HEK293 (cell line): Measurements from ENCODE around the gene GTF2A1L.

ENCODE experiments used
- CTCF ChIA-PET: fragments of 350-600 bp; formaldehyde crosslinking; extraction: SDS; loops from one replicate; lab custom pipeline; 2021; ENCODE audit warnings: antibody characterized with exemption; lab: Yijun Ruan, JAX
- POLR2A ChIA-PET: fragments of 300-600 bp; formaldehyde crosslinking; extraction: SDS; loops from one replicate; lab custom pipeline; 2020; ENCODE audit warnings: antibody characterized with exemption, inconsistent platforms; lab: Yijun Ruan, JAX
- H3K27ac ChIP-seq: fragments of 200-500 bp; sonication (Bioruptor generic); 2 replicates; pipeline ENCODE4 v1.5.1; 2014; ENCODE audit warnings: low read depth, low read length, control low read depth, inconsistent platforms; ENCODE audit errors: extremely low read depth
- H3K36me3 ChIP-seq, 2 experiments: fragments of 200-500 bp in 1 of 2; sonication (Bioruptor generic) in 1 of 2; 1 replicate in 1 of 2; 2 replicates in 1 of 2; pipeline ENCODE4 v1.5.1; 2014 to 2017; ENCODE audit warnings: inconsistent platforms in 2 of 2, low read length in 2 of 2; ENCODE audit not compliant: control insufficient read depth in 2 of 2, insufficient read depth in 1 of 2
- H3K4me1 ChIP-seq: fragments of 200-500 bp; sonication (Bioruptor generic); 2 replicates; pipeline ENCODE4 v1.5.1; 2014; ENCODE audit warnings: mild to moderate bottlenecking, low read length, inconsistent platforms; ENCODE audit not compliant: control insufficient read depth, insufficient read depth
- H3K4me3 ChIP-seq: 2 replicates; pipeline ENCODE4 v1.5.1; 2011; ENCODE audit warnings: low read depth, mild to moderate bottlenecking, control low read depth, low read length, moderate library complexity
- H3K9me3 ChIP-seq: fragments of 200-500 bp; sonication (Bioruptor generic); 2 replicates; pipeline ENCODE4 v1.5.1; 2014; ENCODE audit warnings: low read depth, low read length, inconsistent platforms; ENCODE audit not compliant: control insufficient read depth, insufficient read depth
- ELK4 ChIP-seq: IDR thresholded peaks from 2 replicates; pipeline ENCODE4 v1.6.1; 2011; ENCODE audit warnings: mild to moderate bottlenecking, low read depth, low read length, borderline replicate concordance
- INSM2 ChIP-seq: fragments of 450-650 bp; formaldehyde crosslinking; IDR thresholded peaks from 2 replicates; pipeline ENCODE4 v1.5.1; 2016; ENCODE audit warnings: missing biosample characterization, missing genetic modification characterization
- KLF10 ChIP-seq: fragments of 450-650 bp; IDR thresholded peaks from 2 replicates; pipeline ENCODE4 v1.5.1; 2018; ENCODE audit warnings: missing biosample characterization, mild to moderate bottlenecking, missing genetic modification characterization
- PRDM6 ChIP-seq: fragments of 450-650 bp; formaldehyde crosslinking; IDR thresholded peaks from 2 replicates; pipeline ENCODE4 v1.5.1; 2017; ENCODE audit warnings: missing biosample characterization, missing genetic modification characterization
- ZBTB1 ChIP-seq: fragments of 450-650 bp; formaldehyde crosslinking; IDR thresholded peaks from 2 replicates; pipeline ENCODE4 v1.5.1; 2016; ENCODE audit warnings: missing biosample characterization, missing genetic modification characterization
- ZBTB48 ChIP-seq: fragments of 450-650 bp; formaldehyde crosslinking; IDR thresholded peaks from 2 replicates; pipeline ENCODE4 v1.5.1; 2016; ENCODE audit warnings: missing biosample characterization, missing genetic modification characterization
- ZBTB6 ChIP-seq: fragments of 450-650 bp; formaldehyde crosslinking; IDR thresholded peaks from 2 replicates; pipeline ENCODE4 v1.5.1; 2017; ENCODE audit warnings: missing biosample characterization, missing genetic modification characterization
- ZFP37 ChIP-seq: fragments of 450-650 bp; formaldehyde crosslinking; IDR thresholded peaks from 2 replicates; pipeline ENCODE4 v1.5.1; 2016; ENCODE audit warnings: missing biosample characterization, missing genetic modification characterization
- ZFP69B ChIP-seq: fragments of 450-650 bp; formaldehyde crosslinking; IDR thresholded peaks from 2 replicates; pipeline ENCODE4 v1.5.1; 2016; ENCODE audit warnings: missing biosample characterization, missing genetic modification characterization
- ZNF146 ChIP-seq: fragments of 450-650 bp; formaldehyde crosslinking; IDR thresholded peaks from 2 replicates; pipeline ENCODE4 v1.5.1; 2016; ENCODE audit warnings: missing biosample characterization, missing genetic modification characterization
- ZNF221 ChIP-seq: fragments of 450-650 bp; formaldehyde crosslinking; IDR thresholded peaks from 2 replicates; pipeline ENCODE4 v1.5.1; 2017; ENCODE audit warnings: missing biosample characterization, missing genetic modification characterization, borderline replicate concordance
- ZNF26 ChIP-seq: fragments of 450-650 bp; formaldehyde crosslinking; IDR thresholded peaks from 2 replicates; pipeline ENCODE4 v1.5.1; 2016; ENCODE audit warnings: missing biosample characterization, missing genetic modification characterization
- ZNF311 ChIP-seq: fragments of 450-650 bp; formaldehyde crosslinking; IDR thresholded peaks from 2 replicates; pipeline ENCODE4 v1.5.1; 2017; ENCODE audit warnings: missing biosample characterization, missing genetic modification characterization, borderline replicate concordance
- ZNF362 ChIP-seq: fragments of 450-650 bp; formaldehyde crosslinking; IDR thresholded peaks from 2 replicates; pipeline ENCODE4 v1.5.1; 2016; ENCODE audit warnings: missing biosample characterization, missing genetic modification characterization
- ZNF548 ChIP-seq: fragments of 450-650 bp; formaldehyde crosslinking; IDR thresholded peaks from 2 replicates; pipeline ENCODE4 v1.5.1; 2016; ENCODE audit warnings: missing biosample characterization, missing genetic modification characterization
- ZNF600 ChIP-seq: fragments of 450-650 bp; formaldehyde crosslinking; IDR thresholded peaks from 2 replicates; pipeline ENCODE4 v1.5.1; 2016; ENCODE audit warnings: missing biosample characterization, missing genetic modification characterization
- ZNF623 ChIP-seq: fragments of 450-650 bp; formaldehyde crosslinking; IDR thresholded peaks from 2 replicates; pipeline ENCODE4 v1.5.1; 2016; ENCODE audit warnings: missing biosample characterization, missing genetic modification characterization
- ZNF660 ChIP-seq: fragments of 450-650 bp; IDR thresholded peaks from 2 replicates; pipeline ENCODE4 v1.5.1; 2018; ENCODE audit warnings: missing biosample characterization, mild to moderate bottlenecking, missing genetic modification characterization
- ZSCAN16 ChIP-seq: fragments of 450-650 bp; formaldehyde crosslinking; IDR thresholded peaks from 2 replicates; pipeline ENCODE4 v1.5.1; 2016; ENCODE audit warnings: missing biosample characterization, missing genetic modification characterization
- ZSCAN5A ChIP-seq: fragments of 450-650 bp; formaldehyde crosslinking; IDR thresholded peaks from 2 replicates; pipeline ENCODE4 v1.5.1; 2016; ENCODE audit warnings: missing biosample characterization, missing genetic modification characterization

Gene GTF2A1L

GRCh38 chr2:48569433-48569832, 48.2 kb upstream of the GTF2A1L start:
- CTCF ChIA-PET: interaction anchor here (1.2 kb wide), 1 partner anchor 19 kb away, joined by 3 read pairs; no protein-coding TSS in a partner anchor
- POLR2A ChIA-PET: no interaction called here

GRCh38 chr2:48572816-48573215, 44.8 kb upstream of the GTF2A1L start:
- H3K36me3 ChIP-seq: no peaks in the 10 kb centered on the region; a peak in 1 of 3 replicates
- no peaks in the 10 kb centered on the region for H3K9me3 ChIP-seq
- ChIA-PET POLR2A (interaction anchor here (1.6 kb wide), 1 partner anchor 42 kb away, joined by 4 read pairs; the partner anchor contains the start of gene STON1), CTCF (interaction anchor here (0.8 kb wide), 1 partner anchor 9 kb away, joined by 3 read pairs; no protein-coding TSS in a partner anchor)
- no peak overlapping the region for H3K4me3 ChIP-seq
- no peaks in the 10 kb centered on the region for H3K4me1 ChIP-seq
- no peak overlapping the region for H3K27ac ChIP-seq
- TF ChIP-seq ZNF146 (no peak), ELK4 (no peak), ZNF548 (tag by site-specific recombination) (no peak), ZNF623 (tag by site-specific recombination) (no peak), ZBTB48 (tag by site-specific recombination) (no peak), ZBTB6 (tag by site-specific recombination) (no peak)

More at GRCh38 chr2:48569433-48569832, 48.2 kb upstream of the GTF2A1L start:
- no peak overlapping the region for H3K27ac ChIP-seq
- H3K36me3 ChIP-seq: no peaks in the 10 kb centered on the region
- TF ChIP-seq ZNF221 (tag by site-specific recombination): no peak
- no peak for TF ChIP-seq ZSCAN5A (tag by site-specific recombination)
- no peak for TF ChIP-seq ZNF311
- TF ChIP-seq KLF10 (tag by site-specific recombination): no peak
- TF ChIP-seq ZSCAN16 (tag by site-specific recombination): no peak
- no peak for TF ChIP-seq ZNF26
- TF ChIP-seq ZNF362 (tag by site-specific recombination): no peak
- no peak for TF ChIP-seq ZNF600 (tag by site-specific recombination)
- TF ChIP-seq ZNF660 (tag by site-specific recombination): no peak
- TF ChIP-seq ZFP69B (tag by site-specific recombination): no peak
- TF ChIP-seq PRDM6 (tag by site-specific recombination): no peak
- TF ChIP-seq INSM2 (tag by site-specific recombination): no peak
- TF ChIP-seq ZFP37: no peak
- no peak for TF ChIP-seq ZBTB1 (tag by site-specific recombination)
- TF ChIP-seq, all 188 proteins: peak for 0
- Histone ChIP-seq H3K9me3 (no peaks in the 10 kb centered on the region), H3K4me1 (no peaks in the 10 kb centered on the region), H3K4me3 (no peak overlapping the region)
